HG02763 (cell line): ENCODE results near the gene COMMD1.
"Not testable (repeated sequence)": the region's sequence is repeated elsewhere in the genome, so short reads cannot be mapped to it uniquely, and the experiment has no call there.

Experiments
- ATAC-seq: cut with Tn5 transposase; IDR thresholded peaks from one replicate; pipeline ENCODE4 v1.9.1; 2021; ENCODE audit warnings: mild to moderate bottlenecking, moderate library complexity; ENCODE audit not compliant: unreplicated experiment

Gene COMMD1

DNA sequence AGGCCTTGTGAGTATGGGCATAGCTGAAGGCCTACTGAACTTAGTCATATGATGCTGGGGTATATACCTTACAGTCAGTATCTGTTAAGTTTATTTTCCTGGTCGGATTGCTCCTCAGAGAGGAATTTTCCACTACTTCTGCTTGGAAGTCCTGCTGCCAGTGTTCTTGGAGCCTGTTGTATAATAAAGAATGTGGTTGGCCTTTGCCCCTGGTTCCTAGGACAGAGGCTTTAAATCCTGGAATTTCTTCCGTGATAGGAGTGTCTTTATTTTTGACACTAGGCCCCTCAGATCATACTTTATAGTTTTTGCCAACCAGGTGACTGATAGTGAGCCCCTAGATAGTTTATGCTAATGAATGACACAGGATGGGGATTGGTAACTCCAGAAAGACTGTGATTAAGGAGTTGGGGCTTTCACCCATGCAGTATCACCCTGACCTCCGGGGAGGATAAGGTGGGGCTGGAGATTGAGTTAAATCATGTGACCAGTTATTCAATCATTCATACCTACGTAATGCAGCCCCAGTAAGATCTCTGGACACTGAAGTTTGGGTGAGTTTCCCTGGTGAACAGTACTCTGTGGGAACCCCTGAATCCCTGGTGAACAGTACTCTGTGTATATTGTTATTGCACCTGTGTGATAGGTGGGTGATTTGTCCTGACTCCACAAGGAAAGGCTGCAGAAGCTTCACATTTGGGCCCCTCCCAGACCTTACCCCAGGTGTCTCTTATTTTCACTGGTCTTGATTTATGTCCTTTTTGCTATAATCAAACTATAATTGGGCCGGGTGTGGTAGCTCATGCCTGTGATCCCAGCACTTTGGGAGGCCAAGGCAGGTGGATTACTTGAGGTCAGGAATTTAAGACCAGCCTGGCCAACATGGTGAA lies 56.9 kb downstream of the COMMD1 start:
- no peak for ATAC-seq

DNA sequence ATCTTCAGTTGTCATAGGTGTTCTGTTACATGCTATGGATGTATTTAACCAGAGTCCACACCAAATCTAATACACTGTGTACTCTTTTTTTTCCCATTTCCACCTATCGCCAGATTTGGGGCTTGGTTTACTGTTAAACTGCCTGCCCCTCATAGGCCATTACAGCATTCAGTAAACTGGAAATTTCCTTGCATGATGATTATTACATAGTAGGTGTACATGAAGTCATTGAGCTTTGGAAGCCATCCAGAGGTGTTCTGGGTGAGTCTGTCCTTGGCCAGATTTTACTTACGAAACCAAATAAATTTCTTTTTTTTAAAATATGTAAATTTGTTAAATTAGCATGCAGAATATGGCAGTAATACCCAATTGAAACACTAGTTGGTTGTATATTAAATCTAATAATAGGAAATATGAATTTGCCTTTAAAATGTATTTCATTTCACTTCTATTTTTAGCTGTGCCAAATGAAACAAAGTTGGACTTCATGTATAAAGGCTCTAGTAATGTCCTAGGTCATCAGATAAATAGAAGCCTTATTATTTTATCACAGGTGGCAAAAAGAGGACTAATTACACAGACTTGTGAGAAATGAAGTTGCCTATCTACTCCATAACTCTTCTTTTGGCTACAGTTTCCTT lies 60.7 kb downstream of the COMMD1 start:
- ATAC-seq: no peak

DNA sequence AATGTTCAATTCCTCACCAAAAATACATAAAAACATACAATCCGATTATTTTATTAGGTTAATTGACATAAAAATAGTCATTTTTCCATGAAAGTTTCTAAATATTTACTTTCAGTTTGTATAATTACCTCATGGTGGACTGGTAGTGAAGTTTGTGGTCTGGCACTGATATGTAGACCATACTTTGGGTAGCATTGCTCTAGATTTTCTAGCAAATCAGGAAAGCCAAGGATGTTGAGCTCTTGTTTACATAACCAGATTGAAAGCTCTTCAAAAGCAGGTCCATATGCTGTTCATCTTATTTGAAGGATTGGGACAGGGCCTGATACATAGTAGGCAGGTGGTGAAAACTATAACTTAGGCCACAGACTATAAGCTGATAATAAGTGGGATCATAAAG lies 61.8 kb downstream of the COMMD1 start:
- ATAC-seq: no peak

DNA sequence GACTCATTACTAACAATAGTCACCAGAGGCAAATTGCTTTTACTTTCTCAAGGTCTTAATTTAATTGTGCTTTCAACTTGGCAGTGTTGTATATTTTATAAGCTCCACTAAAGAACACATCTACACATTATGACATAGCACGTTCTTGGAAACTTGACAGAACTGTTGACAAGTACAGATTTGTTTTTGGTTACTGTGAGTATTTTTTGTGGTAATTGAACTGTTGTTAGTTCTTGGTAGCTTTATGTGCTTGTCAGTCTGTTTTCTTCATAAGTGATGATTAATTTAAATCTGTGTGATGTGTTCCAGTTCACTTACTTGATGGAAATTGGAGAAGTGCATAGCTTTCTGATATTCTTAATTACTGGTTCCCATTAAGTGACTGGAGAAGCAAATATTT lies 63.9 kb downstream of the COMMD1 start:
- no peak for ATAC-seq

DNA sequence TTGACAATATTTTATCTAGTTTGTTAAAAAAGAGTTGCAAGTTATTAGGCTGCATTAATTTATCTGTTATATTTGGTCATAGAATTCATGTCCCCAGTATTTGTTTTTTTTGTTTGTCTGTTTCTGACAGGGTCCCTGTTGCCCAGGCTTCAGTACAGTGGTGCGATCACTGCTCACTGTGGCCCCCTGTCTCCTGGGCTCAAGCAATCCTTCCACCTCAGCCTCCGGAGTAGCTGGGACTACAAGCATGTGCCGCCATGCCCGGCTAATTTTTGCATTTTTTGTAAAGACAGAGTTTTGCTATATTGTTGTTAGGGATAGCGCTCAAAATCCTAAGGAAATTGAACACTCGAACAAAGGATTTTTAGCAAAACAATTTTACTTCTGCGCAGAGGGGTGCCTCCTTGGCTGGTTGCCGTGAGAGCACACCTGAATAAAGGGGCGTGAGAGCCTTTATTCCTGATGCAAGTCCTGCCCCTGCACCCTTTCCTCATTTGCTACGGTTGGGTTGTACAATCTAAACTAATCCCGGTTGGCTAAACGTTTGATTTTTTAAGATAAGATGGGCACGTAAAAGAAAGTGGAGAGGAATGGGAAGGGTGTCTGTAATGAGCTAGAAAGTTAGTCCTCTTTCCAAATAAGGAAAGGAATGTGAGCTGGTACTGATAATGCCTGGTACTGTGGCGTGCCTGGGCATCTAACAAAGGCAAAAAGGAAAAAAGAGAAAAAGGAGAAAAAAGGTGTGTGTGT lies 65.5 kb downstream of the COMMD1 start:
- no peak for ATAC-seq

DNA sequence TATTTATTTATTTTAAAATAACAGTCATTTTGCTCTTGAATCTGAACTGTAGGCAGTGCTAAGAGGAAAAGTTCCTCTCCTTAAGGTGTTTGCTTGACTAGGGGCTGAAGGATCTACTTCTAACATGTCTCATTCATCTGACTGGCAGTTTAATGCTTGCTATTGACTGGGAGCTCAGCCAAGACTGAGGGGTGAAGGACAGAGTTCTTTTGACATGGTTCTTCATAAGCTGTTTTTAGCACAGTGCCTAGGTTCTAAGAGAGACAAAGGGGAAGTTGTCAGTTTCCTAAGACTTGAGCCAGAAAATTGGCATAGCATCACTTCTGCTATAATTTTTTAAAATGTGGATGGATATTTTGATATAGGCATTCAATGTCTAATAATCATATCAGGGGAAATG lies 73.0 kb downstream of the COMMD1 start:
- no peak for ATAC-seq

DNA sequence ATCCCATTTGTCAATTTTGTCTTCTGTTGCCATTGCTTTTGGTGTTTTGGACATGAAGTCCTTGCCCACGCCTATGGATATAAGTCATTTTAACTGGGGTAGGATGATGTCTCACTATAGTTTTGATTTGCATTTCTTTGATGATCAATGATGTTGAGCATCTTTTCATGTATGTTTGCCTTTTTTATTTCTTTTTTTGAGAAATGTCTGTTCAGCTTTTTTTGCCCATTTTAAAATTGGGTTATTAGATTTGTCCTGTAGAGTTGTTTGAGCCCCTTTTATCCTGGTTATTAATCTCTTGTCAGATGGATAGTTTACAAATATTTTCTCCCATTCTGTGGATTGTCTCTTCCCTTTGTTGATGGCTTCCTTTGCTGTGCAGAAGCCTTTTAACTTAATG lies 75.3 kb downstream of the COMMD1 start:
- no peak for ATAC-seq

DNA sequence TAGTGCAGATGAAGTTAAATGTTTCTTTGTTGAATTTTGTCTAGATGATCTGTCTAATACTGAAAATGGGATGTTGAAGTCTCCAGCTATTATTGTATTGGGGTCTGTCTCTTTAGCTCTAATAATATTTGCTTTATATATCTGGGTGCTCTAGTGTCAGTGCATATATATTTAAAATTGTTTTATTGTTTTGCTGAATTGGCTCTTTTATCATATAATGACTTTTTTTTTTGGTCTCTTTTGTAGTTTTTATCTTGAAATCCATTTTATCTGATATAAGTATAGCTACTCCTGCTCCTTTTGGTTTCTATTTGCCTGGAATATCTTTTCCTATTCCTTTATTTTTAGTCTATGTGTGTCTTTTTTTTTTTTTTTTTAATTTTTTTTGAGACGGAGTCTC lies 79.2 kb downstream of the COMMD1 start:
- no peak for ATAC-seq

DNA sequence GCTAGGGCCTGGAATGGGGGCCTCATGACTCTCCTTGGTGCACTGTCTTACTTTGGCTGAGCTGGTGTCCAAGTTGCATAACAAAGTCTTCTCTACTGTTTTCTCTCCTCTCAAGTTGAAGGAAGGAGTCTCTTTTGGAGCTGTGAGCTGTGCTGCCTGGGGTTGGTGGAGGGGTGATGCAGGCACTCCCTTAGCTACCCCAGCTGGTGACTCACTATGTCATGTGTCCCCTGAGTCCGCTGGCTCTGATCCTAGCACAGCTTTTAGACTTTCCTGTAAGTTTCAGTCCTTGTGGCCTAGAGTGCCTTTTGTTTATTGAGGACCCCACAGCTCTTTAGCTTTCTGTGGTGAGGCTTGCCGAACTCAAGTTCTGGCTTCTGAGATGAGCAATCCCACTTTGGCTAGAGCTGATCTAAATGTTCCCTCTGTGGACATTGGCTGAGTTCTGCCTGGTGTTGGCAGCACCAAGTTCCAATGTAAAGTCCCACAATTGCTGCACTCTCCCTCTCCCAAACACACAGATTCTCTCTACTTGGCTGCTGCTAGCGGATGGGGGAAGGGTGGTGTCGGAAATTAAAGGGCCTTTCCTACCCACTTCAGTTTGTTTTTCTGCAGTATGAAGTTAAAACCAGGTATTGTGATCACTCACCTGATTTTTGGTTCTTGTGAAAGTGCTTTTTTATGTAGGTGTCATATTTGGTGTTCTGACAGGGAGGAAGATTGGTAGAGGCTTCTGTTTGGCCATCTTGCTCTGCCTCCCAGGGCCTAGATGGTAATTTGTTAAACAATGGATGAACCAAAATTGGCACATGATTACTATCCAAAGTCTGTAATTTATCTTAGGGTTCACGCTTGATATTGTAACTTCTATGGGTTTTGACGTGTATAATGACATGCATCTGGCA lies 83.2 kb downstream of the COMMD1 start:
- ATAC-seq: no peak

DNA sequence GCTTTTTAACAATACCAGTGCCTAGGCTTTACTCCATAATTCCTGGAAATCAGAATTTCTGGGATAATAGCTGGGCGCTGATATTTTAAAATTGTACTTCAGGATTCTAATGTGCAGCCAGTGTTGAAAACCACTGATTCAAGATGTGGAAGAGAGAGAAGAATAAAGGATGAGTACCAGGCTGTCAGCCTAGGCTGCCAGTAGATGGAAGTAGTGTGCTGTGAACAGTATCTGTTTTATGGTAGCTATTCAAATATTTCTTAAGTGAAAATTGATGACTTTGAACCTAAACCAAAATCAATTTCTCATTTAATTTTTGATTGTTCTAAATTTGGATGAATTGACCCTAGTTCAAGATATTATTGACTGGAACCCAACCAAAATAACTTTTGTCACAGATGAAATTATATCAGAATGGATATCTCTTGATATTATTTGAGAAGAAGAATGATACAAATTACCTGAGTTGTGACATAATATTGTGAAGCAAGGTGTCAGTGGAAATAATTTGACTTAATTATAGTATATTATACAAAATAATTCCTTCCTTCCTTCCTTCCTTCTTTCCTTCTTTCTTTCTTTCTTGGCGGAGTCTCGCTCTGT lies 88.0 kb downstream of the COMMD1 start:
- ATAC-seq: no peak

DNA sequence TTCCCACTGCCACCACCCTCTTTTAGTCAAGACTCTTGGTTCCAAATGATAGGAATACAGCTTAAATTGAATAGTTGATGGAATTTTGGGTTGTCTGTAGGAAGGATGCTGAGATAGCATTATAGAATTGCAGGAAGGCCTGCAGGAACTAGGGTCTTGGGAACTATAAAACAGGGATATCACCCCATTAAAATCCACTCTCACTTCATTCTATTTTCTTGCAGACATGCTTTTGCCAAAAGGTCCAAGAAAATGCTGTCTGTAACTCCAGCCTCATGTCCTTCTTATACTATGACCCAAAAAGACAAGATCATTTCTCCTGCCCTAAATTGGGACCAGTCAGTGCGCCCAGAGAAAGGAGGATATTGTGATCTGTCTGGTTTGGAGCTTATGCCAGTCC lies 89.1 kb downstream of the COMMD1 start:
- no peak for ATAC-seq

DNA sequence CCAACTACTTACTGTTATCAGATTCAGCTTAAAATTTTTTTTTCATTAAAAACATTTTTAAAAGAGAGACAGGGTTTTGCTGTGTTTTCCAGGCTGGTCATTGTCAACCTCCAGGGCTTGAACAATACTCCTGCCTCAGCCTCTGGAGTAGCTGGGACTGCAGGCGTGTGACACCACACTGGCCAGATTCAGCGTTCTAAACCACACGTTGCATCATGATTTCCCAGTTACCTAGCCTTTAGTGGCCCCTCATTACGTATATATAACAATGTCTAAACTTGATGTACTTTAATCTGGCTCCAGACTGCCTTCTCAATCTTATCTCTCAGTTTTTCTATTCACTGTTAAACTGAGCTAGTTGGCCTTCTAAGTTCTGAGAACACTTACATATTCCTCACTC lies 89.6 kb downstream of the COMMD1 start:
- no peak for ATAC-seq

DNA sequence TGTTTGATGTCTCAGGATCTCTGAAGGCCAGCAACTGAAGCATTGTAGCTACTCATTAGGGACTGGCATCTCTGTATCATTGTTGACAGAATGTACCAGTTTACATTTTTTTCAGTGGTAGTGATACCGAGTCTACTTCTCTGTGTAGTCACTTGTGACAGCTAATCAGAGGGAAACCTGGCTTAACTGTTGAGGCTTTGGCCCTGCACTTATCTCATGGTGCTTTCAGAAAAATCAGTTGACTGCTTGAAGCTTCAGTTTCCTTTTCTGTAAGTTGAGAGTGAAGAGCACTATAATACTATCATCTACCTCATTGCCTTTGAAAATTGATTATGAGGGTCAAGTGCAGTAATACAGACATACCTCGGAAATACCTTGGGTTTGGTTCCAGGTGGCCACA lies 90.0 kb downstream of the COMMD1 start:
- no peak for ATAC-seq

DNA sequence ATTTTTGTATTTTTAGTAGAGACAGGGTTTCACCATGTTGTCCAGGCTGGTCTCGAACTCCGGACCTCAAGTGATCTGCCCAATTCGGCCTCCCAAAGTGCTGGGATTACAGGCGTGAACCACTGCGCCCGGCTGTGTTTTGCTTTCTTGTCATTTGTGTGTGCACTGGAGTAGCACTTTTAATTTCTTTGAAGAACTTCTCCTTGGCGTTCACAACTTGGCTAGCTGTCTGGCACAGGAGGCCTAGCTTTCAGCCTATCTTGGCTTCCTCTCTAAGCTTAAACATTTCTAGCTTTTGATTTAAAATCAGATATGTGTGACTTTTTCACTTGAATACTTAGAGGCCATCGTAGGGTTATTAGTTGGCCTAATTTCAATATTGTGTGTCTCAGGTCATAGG lies 93.0 kb downstream of the COMMD1 start:
- no peak for ATAC-seq

DNA sequence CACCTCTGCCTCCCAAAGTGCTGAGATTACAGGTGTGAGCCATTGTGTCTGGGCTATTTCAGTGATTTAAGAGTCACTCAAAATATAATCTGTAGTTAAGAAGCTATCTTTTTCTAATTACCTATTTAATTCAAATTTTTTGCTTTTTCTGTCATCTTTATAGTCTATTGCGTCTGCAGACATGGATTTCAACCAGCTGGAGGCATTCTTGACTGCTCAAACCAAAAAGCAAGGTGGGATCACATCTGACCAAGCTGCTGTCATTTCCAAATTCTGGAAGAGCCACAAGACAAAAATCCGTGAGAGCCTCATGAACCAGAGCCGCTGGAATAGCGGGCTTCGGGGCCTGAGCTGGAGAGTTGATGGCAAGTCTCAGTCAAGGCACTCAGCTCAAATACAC lies 95.1 kb downstream of the COMMD1 start:
- ATAC-seq: no peak

DNA sequence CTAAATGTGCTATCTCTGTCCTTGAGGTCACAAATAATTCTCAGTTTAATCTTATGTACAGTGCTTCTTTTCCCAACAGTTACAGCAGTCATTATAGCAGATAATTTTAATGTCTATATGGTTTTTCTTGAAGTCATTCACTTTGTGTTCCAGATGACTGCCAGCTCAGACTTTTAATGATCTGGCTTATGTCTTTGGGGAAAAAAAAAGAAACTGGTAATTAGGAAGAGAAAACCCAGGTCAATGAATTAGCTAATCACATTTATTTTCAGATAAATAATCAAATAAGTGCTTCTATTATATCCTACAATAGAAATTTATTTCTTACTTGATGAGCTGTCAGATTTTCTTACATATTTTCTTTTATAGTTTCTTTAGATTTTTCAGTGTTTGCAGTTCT lies 96.0 kb downstream of the COMMD1 start:
- no peak for ATAC-seq

DNA sequence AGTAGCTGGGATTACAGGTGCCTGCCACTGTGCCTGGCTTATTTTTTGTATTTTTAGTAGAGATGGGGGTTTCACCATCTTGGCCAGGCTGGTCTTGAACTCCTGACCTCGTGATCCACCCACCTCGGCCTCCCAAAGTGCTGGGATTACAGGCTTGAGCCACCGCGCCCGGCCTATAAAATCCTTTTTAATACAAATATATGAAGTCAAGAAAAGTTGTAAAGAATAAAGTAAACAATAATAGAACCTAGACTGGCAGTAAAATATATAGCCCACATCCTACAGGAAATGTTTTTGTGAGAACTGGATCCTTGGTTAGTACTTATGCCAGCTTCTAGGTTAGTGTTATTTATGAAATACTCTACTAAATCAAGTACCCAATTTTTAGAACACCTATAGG lies 99.0 kb downstream of the COMMD1 start:
- not testable (repeated sequence) for ATAC-seq

DNA sequence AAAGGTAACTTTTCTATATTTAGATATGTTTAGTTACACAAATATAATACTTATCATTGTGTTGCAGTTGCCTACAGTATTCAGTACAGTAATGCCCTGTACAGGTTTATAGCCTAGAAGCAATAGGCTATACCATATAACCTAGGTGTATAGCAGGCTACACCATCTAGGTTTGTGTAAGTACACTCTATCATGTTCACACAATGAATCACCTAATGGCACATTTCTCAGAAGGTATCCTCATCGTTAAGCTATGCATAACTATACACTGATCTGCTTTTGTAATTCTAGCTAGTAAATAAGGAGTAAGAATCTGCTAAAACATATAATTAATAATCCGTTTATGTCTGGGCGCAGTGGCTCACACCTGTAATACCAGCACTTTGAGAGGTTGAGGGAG lies 102.1 kb downstream of the COMMD1 start:
- no peak for ATAC-seq

DNA sequence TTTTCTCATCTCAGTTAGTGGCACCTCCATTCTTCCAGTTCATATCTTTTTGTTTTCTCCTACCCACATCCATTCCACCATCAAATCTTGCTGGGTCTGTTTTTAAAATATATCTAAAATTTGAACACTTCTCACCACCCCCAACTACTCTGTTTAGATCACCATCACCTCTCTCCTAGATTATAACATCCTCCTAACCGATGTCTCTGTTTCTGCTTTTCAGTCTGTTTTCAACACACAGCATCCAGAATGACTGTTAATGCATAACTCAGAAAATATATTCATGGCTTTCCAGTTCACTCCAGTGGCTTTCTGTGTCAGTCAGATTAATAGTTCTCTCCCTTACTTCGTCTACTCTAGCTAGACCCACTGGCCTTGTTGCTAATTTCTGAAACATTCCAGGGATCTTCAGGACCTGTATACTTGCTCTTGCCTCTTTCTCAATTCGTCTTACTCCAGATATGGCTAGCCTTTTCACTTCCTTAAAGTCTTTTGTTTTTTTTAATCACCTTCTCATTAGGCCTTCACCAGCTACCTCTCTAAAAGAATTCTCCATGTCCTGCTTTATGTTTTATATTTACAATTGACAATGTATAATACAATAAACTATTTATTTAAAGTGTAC lies 105.3 kb downstream of the COMMD1 start:
- ATAC-seq: no peak

DNA sequence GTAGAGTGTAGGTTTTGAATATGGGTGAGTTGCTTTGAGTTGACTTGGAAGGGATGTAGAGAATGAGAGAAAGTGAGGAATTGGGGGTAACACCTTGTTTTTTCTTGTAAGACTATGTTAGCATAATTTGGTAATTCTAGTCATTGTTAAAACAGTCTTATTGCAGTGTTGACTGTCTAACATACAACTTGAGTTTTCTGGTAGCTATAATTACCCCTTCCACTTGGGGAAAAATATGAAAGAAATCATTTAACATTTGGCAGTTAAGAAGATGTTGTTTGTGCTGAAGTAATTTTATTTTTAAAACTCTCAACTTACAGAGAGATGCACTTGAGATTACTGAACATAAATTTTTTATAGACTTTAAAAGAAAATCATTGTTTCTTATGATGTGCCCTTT lies 108.2 kb downstream of the COMMD1 start:
- no peak for ATAC-seq
